Activated CD4-positive, alpha-beta T cell treated with anti-CD3 and anti-CD28 coated beads, Interleukin-2, amount 50 U/mL, for 4 hours (primary cell): ENCODE measurements around the gene DPEP3.

Source experiments
- DNase-seq, 2 experiments: peaks; one replicate each; pipeline ENCODE4 v3.0.0-alpha.2; 2020

The DPEP3 gene

DNA sequence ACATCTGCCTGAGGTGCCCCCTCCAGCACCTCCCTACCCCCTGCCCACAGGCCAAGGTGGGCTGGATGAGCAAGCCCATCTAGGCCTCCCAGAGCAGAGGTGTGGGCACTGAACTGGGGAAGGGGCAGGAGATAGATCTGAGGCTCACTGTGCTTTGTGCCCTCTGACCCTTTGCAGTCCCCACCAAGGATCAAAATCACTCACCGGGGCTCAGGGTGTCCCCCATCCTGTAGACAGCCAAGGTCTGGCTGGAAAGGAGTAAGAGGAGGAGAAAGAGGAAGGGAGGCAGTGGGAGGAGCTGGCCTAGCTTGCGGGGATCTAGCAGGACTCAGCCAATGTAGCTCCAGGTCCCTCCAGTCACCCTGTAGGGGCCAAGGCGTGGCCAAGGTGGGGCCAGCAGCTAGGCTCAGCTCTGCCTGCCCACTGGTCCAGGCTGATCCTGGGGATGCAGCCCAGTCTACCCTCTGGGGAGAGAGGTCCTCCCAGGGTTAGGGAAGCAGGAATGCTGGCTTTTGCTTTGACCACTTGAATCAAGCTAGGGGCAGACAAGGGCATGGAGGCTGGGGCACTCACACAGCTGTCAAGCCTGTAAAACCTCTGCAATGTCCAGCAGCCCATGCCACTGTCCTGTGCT lies 13.6 kb downstream of the DPEP3 start:
- DNase-seq: no peak

DNA sequence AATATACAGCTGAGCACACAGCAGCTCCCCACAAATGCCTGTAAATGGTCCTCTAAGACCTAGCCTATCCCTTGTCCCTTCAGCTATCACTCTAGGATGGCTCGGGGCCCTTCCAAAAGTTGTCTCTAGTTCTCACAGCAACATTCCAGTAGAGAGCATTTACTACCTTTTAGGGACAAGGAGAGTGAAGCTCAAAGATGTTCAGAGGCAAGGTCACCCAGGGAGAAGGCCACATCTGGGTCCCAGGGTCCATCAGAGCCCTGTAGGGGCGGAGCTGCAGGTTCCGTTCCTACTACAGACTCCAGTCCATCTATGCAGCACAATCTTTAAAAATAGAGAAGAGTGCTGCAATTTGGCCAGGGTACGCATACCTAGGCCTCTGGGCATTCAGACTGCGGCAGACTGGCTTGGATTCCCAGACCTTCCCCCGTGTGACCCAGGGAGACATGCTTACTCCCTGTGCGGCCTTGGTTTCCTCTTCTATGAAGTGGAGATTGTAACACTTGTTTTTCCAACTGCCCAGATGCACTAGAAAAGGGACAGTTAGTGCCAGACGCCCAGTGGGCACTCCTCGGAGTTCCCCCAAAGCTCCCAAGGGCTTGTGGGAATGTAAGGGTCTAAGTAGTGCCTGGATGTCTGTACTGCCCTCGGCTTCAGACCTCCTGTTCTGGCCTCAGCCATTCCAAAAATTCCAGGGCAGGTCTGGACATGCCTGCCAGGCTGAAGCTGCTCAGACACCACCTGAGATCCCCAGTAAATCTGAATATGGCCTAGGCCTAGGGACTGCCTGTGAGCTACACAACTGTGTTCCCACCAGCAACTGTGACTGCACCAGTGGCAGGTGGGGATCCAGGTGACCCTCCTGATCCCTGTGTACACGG lies 14.4 kb downstream of the DPEP3 start:
- no peak for DNase-seq

DNA sequence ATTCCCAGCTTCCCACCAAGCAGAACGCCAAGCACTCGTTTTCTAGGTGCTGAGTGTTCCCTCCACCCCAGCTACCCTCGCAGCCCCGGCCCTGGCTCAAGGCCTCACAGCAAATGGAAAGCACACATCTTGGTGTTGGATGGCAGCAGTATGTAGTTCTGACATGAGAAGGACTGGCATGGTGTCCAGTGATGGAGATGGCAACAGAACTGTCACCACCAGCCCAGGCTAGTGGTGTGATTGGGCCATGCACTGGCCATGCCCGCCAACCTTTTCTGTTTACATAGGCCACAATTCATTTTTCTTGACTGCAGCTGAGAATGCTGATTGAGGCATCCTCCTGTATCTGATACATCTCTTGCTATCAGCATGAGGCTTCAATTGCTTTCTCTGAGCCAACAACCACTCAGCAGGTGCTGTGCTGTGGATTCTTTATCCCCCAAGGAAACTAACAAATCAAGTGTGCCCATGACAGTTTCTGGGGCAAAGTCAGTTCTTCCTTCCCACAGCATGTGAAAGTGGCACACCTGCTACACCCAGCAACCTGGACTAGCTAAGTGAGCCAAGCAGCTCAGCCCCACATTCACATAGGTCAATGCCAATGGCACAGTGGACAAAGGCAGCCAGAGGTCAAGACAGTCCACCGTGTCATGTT lies 15.7 kb downstream of the DPEP3 start:
- DNase-seq: no peak

GRCh38 chr16:67963662-67964321 lies 16.5 kb downstream of the DPEP3 start:
- DNase-seq: no peak

DNA sequence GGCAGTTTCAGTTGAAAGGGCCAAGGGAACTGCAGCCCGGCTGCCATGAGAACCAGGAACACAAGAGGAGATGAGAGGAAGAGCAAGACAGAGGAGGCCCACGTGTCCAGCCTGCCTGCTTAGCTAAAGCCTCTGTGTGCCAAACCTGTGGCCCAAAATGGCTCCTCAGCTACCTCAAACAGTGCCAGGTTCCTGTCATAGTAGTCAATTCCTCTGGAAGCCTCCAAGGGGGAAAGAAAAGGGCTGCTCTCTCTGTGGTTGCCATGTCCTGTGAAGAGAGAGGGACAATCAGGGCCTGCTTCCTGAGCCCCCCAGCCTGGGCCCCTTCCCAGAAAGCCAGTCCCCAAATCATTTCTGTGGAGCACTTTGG lies 17.0 kb downstream of the DPEP3 start:
- no peak for DNase-seq

- no peak for DNase-seq
Observed at GRCh38 chr16:67962135-67962534, 18.2 kb downstream of the DPEP3 start.

- DNase-seq: no peak
Observed at GRCh38 chr16:67961551-67961957, 18.7 kb downstream of the DPEP3 start.

DNA sequence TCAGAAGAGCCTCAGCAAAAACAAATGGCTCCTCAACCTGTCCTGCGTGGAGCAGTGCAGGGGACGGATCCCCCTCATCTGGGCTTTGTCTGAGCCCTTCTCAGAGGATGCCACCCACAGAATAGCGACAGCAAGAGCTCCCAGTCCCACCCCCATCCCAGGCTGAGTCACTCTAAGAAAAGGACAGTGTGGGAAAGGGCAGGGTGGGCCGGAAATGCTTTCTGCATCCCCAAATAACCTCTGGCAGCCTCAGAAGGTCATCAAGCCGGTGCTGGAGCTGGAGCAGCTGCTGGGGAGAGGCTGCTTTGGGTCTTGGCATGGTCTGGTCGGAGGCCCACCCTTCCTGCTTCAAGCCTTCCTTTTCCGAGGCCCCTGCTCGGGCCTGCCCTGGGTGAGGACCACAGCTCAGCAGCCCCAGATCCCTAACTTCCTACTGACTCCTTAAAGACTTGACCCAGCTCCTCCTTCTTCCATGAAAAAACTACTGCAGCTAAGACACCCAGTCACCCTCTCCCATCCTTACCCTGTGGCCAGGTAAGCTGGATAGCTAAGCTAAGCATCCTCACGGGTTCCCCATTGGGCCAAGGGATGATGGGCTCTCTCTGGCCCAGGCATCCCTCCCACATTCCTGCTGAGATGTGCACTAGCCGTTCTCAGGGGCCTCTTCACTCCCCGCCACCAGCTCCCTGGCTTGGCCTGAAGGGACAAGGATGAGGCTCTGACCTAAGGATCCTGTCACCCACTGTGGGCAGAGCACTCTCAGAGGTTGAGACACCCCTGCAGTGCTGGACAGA lies 20.6 kb downstream of the DPEP3 start:
- no peak for DNase-seq

- DNase-seq: no peak
Observed at GRCh38 chr16:67957622-67958021, 22.7 kb downstream of the DPEP3 start.

- no peak for DNase-seq
Observed at GRCh38 chr16:67954421-67955196, 25.7 kb downstream of the DPEP3 start.

GRCh38 chr16:67953641-67954375 lies 26.5 kb downstream of the DPEP3 start:
- no peak for DNase-seq

DNA sequence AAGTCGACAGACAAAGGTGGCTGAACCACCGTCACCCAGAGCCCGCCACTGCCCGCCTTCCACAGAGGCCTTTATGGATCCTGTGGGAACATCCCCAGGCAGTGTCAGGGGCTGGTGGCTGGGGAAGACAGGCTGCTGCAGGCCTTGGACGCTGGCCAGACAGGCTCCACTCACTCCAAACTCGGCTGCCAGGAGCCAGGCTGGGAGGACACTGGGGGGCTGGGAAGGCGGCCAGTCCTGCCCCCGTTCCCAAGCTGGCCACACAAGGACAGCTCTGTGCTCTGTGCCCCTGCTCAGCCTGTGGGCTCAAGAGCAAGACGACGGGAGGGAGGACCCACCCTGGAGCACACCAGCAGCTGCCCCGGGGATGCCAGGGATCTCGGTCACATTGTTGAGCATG lies 28.8 kb downstream of the DPEP3 start:
- DNase-seq: no peak

DNA sequence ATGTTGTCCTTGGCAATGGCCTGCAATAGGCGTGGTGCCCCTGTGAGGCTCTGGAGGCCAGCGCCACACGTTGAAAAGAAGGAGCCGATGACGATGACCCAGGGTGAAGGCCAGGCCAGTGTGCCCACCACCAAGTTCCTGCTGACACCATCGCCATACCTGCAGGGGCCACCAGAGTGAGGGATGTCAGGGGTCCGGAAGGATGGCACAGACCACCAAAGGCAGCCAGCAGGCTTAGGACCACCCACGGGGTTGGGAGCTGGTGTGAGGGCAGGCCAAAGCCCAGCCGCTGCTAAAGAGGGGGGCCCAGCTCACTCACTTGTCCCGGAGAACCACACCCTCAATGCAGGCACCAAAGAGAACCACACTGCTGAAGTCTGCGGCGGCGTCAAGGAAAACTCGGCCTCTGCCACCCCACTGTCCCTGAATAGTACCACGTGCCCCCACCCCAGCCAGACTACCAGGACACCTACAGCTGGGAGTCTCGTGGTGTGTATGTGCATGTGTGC lies 29.9 kb downstream of the DPEP3 start:
- DNase-seq: no peak

DNA sequence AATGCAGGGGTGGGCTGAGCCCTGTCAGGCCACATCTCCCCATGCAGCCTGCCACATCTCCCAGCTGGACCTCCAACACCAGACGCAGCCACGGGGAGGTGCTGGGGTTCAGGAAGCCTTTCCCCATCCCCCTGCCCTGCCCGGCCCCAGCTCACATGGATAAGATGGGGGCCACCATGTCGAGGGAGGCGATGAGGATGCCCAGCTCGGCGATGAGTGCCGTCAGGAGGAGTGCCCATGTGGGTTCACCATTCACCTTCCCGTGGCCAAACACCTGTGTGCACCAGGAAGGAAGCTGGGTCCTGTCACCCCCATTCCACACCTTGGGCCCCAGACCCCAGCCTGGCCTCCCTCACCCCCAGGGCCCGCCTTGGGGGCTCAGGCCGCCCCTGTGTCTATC lies 30.7 kb downstream of the DPEP3 start:
- no peak for DNase-seq

- DNase-seq: no peak
Observed at GRCh38 chr16:67948015-67948414, 32.3 kb downstream of the DPEP3 start.

- no peak for DNase-seq
Observed at GRCh38 chr16:67946966-67947558, 33.2 kb downstream of the DPEP3 start.

DNA sequence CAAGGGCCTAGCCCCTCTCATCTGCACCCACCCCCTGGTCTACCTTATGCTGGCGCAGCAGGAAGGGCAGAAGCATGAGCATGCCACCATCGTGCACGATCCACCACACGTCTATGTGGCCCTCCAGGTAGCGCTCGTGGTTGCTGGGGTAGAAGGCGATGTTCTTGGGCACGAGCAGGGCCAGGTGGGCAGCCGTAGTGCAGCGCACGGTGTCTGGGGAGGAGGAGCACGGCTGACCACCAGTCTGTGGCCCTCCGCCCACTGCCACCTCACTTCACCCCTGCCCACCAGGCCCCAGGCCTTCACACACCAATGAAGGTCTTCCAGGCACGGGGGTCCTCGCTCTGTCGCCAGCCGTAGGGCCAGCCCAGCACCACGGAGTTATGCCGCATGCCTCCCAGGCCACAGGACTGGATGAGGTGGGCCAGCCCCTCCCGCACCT lies 34.1 kb downstream of the DPEP3 start:
- DNase-seq: no peak

GRCh38 chr16:67945392-67945933 lies 34.8 kb downstream of the DPEP3 start:
- DNase-seq: no peak

DNA sequence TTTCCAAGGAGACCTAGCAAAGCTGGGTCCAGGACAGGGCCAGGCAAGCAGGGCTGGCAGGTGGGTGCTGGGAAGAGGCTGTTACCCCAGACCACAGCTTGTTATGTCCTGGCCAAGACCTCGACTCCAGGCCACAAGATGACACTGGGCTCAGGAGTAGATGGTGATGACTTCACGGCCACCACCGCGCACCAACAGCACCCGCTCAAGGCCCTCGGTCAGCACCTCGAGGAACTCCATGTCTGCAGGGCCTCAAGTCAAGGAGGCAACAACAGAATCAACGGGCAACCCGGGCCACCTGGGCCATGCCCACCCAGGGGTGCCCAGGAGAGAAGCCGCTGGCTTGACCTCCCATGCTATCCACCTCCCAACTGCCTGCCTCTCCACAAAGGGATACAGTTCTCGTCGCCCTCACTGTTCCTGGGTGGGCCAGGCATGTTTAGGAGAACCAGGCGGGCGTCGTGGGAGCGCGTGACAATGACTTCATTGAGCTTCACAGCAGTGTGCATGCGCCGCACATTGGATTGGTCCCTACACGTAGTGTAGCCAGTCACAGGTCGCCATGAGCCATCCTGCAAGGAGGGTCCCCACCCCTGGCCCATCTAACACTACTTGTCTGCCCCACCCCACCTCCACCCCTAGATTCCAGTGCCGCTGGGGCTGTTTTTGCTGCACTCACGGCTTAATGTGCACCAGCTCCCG lies 35.5 kb downstream of the DPEP3 start:
- DNase-seq: no peak
